ENCODE measurements around the gene KRTAP3-2. TPM values are rescaled to one million over a fixed set of nuclear protein-coding genes. Genes with fewer than 3 reads are reported as not detected.
A peak's percentile ranks its signal among the peaks of the same experiment; 100 is the strongest.

The KRTAP3-2 gene
- total RNA-seq, 1 experiment from 2014 or later, result not detected

- Mint-ChIP-seq H3K36me3 (ENCODE audit: insufficient read depth in 1 of 3, low read depth in 3 of 3) (no peaks in the 10 kb centered on the region), H3K27ac (peak overlapping the region in 2 of 3 experiments; percentile 12 to 32; a peak in 1 of 7 replicates), H3K4me1 (peaks cover 27 to 29% of the 10 kb centered on the region in 2 experiments), H3K9me3 (no peaks in the 10 kb centered on the region), H3K4me3 (no peak overlapping the region), H3K27me3 (ENCODE audit: low read depth) (no peaks in the 10 kb centered on the region; the same call in none of the 2 replicates)
- DNase-seq, result no peak
- no peak overlapping the region for H3K23ac ChIP-seq (ENCODE audit: insufficient read length, low read depth, low read length)
- no peaks in the 10 kb centered on the region for H3K79me2 ChIP-seq (ENCODE audit: insufficient read depth, low read length)
- peaks cover 9% of the 10 kb centered on the region; the same call in 1 of the 2 replicates for H3K4me1 ChIP-seq (ENCODE audit: insufficient read depth, low read length)
- no peak overlapping the region for H3K4me2 ChIP-seq (ENCODE audit: insufficient read depth, insufficient read length, low read length)
- H3K4ac ChIP-seq (ENCODE audit: low read depth, low read length), result no peak overlapping the region
- H4K20me1 ChIP-seq (ENCODE audit: control insufficient read depth, insufficient read depth, insufficient read length), result no peaks in the 10 kb centered on the region
- H2AK5ac ChIP-seq (ENCODE audit: insufficient read length, low read length), result no peak overlapping the region
- H2BK15ac ChIP-seq (ENCODE audit: low read depth, low read length), result no peak overlapping the region
- H4K5ac ChIP-seq (ENCODE audit: insufficient read length, low read depth, low read length), result peak overlapping the region; percentile 19
- no peak overlapping the region for H3K56ac ChIP-seq (ENCODE audit: insufficient read length, low read depth, low read length)
- no peak overlapping the region for H2AFZ ChIP-seq (ENCODE audit: low read length)
- no peaks in the 10 kb centered on the region for H3K9me3 ChIP-seq (ENCODE audit: control insufficient read depth, low read depth, low read length)
- H3K79me1 ChIP-seq (ENCODE audit: insufficient read depth, low read depth, low read length, poor library complexity, severe bottlenecking), result no peaks in the 10 kb centered on the region
- no peak overlapping the region for H2BK5ac ChIP-seq (ENCODE audit: insufficient read length, low read length)
- TF ChIP-seq CTCF (conservative IDR thresholded peaks at IDR 0.05), result no peak
- H3K27ac ChIP-seq (ENCODE audit: insufficient read length, low read depth, low read length), result no peak overlapping the region
- H3K27me3 ChIP-seq (ENCODE audit: insufficient read depth, low read length), result no peaks in the 10 kb centered on the region
- no peak overlapping the region for H3K9ac ChIP-seq (ENCODE audit: extremely low read depth, insufficient read length, low read length)
- no peak overlapping the region for H4K91ac ChIP-seq (ENCODE audit: insufficient read length, low read depth, low read length)
- no peak overlapping the region for H2BK120ac ChIP-seq (ENCODE audit: low read depth, low read length, poor library complexity, severe bottlenecking)
- peak overlapping the region; percentile 27 for H3K18ac ChIP-seq (ENCODE audit: insufficient read length, low read depth, low read length)
- H3K23me2 ChIP-seq (ENCODE audit: insufficient read length, low read depth, low read length, poor library complexity, severe bottlenecking), result no peaks in the 10 kb centered on the region
- H4K8ac ChIP-seq (replicated peaks; ENCODE audit: insufficient read length, low read depth, low read length), result no peak overlapping the region
- no CpG with 5 or more reads among the region's 12 CpGs for WGBS (ENCODE audit: extremely low coverage, insufficient read length, low lambda C conversion rate)
- H3K14ac ChIP-seq (ENCODE audit: insufficient read depth, low read length), result no peak overlapping the region
- no peak overlapping the region for H2BK12ac ChIP-seq (ENCODE audit: insufficient read length, low read depth, low read length)
- no peak overlapping the region for H3T11ph ChIP-seq (ENCODE audit: low read length)
- H2BK20ac ChIP-seq (ENCODE audit: low read depth, low read length, poor library complexity, severe bottlenecking), result no peak overlapping the region
These were observed 41.4 kb downstream of the KRTAP3-2 start for GRCh38 chr17:40958086-40958953.
